H1 (cell line): ENCODE measurements around the gene CTNNBL1. TPM values are rescaled to one million over a fixed set of nuclear protein-coding genes. Genes with fewer than 3 reads are reported as not detected.

Experiments used
- KDM5A ChIP-seq: fragments of 200-600 bp; IDR thresholded peaks from 2 replicates; pipeline ENCODE4 v1.7.1; 2012; ENCODE audit warnings: mild to moderate bottlenecking, low read length, inconsistent platforms, mixed read lengths
- polyA plus RNA-seq, 7 experiments: library from polyadenylated mRNA; depleted of rRNA in 3 of 7; stranded (reverse) in 5 of 7; unstranded in 2 of 7; fragments of >200 nt in 5 of 7; fragments of 200-250 nt in 2 of 7; gene quantifications; 1 replicate in 5 of 7; 2 replicates in 1 of 7; 4 replicates in 1 of 7; pipeline versions ENCODE4 v1.2.1 to v1.2.3, GENCODE V29; 2011 to 2013; ENCODE audit warnings: missing spikeins in 2 of 7, mixed read lengths in 2 of 7
- total RNA-seq: library from RNA; stranded (reverse); fragmentation: NEBNext Ultra II Directional; extraction: Animal tissue kit (Norgen Biotek cat#: 25700); gene quantifications from 2 replicates; pipeline ENCODE4 v1.2.1, GENCODE V29; 2021

Gene CTNNBL1
- total and polyA plus RNA-seq, 2 of the 8 experiments (the other 6 are each of a cell fraction or from before 2014, with no cell fraction given), result 19.6 to 81.6 TPM

DNA sequence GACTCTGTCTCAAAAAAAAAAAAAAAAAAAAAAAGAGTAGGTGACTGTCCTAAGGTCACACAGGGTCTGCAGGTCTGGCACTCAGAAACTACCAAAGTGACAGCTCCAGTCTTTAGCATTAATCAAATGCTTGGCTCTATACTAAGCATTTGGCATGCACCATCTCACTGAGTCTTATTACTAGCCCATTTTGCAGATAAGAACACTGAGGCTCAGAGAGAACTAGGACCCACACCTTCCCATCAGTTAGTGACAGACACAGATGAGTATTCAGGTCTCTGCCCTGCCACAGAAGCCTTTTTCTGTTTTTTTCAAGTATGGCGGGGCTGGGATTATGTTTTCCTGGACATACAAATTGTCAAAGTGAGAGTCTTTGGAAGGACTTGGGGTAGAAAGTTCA, 186.0 kb downstream of the CTNNBL1 start (continued):
- no peak for TF ChIP-seq KDM5A
